Spleen (tissue), 7 donors: ENCODE results near the gene SREBF1.

Experiments
- CTCF ChIP-seq, 11 experiments: fragments of 200-600 bp in 7 of 11; fragments of 450-650 bp in 4 of 11; sonication (generic) in 4 of 11; IDR thresholded peaks in 8 of 11; conservative IDR thresholded peaks in 3 of 11; 1 replicate in 7 of 11; 2 replicates in 4 of 11; pipeline versions ENCODE4 v1.4.0 to v1.8.0; 2016 to 2021; ENCODE audit warnings: antibody characterized with exemption in 11 of 11, inconsistent platforms in 4 of 11, mild to moderate bottlenecking in 1 of 11
- POLR2A ChIP-seq, 3 donors: fragments of 450-650 bp; IDR thresholded peaks; one replicate each; pipeline ENCODE4 v1.5.1; 2017; ENCODE audit warnings: antibody characterized with exemption in 3 of 3, mild to moderate bottlenecking in 1 of 3
- POLR2AphosphoS5 ChIP-seq, 3 donors: sonication (generic); formaldehyde crosslinking; IDR thresholded peaks; one replicate each; pipeline ENCODE4 v1.5.1; 2017; ENCODE audit warnings: antibody characterized with exemption in 3 of 3
- donor health status: DM: no; HTN: no; CAD: no; lungs with moderate emphysema.
- donor health status: DM: no; HTN: no; CAD: no.
- donor health status: DM: no; HTN: no; CAD: no.

- TF ChIP-seq CTCF (IDR thresholded peaks at IDR 0.05 in 8 of 11, conservative IDR thresholded peaks at IDR 0.05 in 3 of 11) = no peak
- no peak for TF ChIP-seq POLR2A (IDR thresholded peaks at IDR 0.05)
- TF ChIP-seq POLR2AphosphoS5 (IDR thresholded peaks at IDR 0.05) = no peak
These were observed 27.9 kb downstream of the SREBF1 start for GRCh38 chr17:17808706-17809432.
